WTC11 (cell line): ENCODE data around the gene GPN3. TPM values are rescaled to one million over a fixed set of nuclear protein-coding genes. Genes with fewer than 3 reads are reported as not detected.
A peak's percentile ranks its signal among the peaks of the same experiment; 100 is the strongest.
"Not testable (repeated sequence)": the region's sequence is repeated elsewhere in the genome, so short reads cannot be mapped to it uniquely, and the experiment has no call there.

Source experiments
- ATAC-seq: fragments of 200-7000 bp; cut with Tn5 transposase; 2 replicates; pipeline ENCODE4 v1.10.0; 2021; ENCODE audit warnings: mild to moderate bottlenecking, moderate library complexity
- CTCF ChIA-PET: fragments of 300-600 bp; sonication (Branson Sonifier 250); formaldehyde crosslinking; loops from one replicate; lab custom pipeline; 2021; ENCODE audit warnings: antibody characterized with exemption; lab: Charles Lee
- POLR2A ChIA-PET: fragments of 350-600 bp; sonication (Branson Sonifier 250); formaldehyde crosslinking; loops from one replicate; lab custom pipeline; 2021; ENCODE audit warnings: antibody characterized with exemption; lab: Charles Lee
- DNase-seq: peaks from one replicate; pipeline ENCODE4 v3.0.0; 2021; ENCODE audit warnings: low spot score
- H3K27ac Mint-ChIP-seq: 2 replicates; pipeline ENCODE4 v1.8.0; 2021; ENCODE audit warnings: mixed read lengths
- H3K27me3 Mint-ChIP-seq: 2 replicates; pipeline ENCODE4 v1.8.0; 2021; ENCODE audit warnings: low read depth, mild to moderate bottlenecking, moderate library complexity, mixed read lengths
- H3K36me3 Mint-ChIP-seq: 2 replicates; pipeline ENCODE4 v1.8.0; 2021; ENCODE audit warnings: mixed read lengths
- H3K4me1 Mint-ChIP-seq: 2 replicates; pipeline ENCODE4 v1.8.0; 2022; ENCODE audit warnings: mixed read lengths
- H3K4me3 Mint-ChIP-seq: 2 replicates; pipeline ENCODE4 v1.8.0; 2021; ENCODE audit warnings: mild to moderate bottlenecking, moderate library complexity, mixed read lengths
- H3K9me3 Mint-ChIP-seq: 2 replicates; pipeline ENCODE4 v1.8.0; 2021; ENCODE audit warnings: mixed read lengths
- EMX1 ChIP-seq: fragments of 250-450 bp; sonication (Bioruptor Pico); IDR thresholded peaks from 2 replicates; pipeline ENCODE4 v1.8.0; 2021; ENCODE audit warnings: mild to moderate bottlenecking
- FOXP1 ChIP-seq: sonication (generic); formaldehyde crosslinking; IDR thresholded peaks from 2 replicates; pipeline ENCODE4 v1.8.0; 2022; ENCODE audit warnings: missing genetic modification reagents, mild to moderate bottlenecking, moderate library complexity, borderline replicate concordance
- HMGXB4 ChIP-seq: sonication (generic); formaldehyde crosslinking; IDR thresholded peaks from 2 replicates; pipeline ENCODE4 v1.8.1; 2023; ENCODE audit warnings: mild to moderate bottlenecking, moderate library complexity, missing genetic modification reagents
- KAT7 ChIP-seq: sonication (generic); formaldehyde crosslinking; IDR thresholded peaks from 2 replicates; pipeline ENCODE4 v1.8.1; 2023; ENCODE audit warnings: missing genetic modification reagents, mild to moderate bottlenecking, borderline replicate concordance
- NR1H2 ChIP-seq: sonication (generic); formaldehyde crosslinking; IDR thresholded peaks from 2 replicates; pipeline ENCODE4 v1.9.0; 2021; ENCODE audit warnings: mild to moderate bottlenecking, moderate library complexity, missing genetic modification reagents
- NR3C1 ChIP-seq: sonication (generic); formaldehyde crosslinking; conservative IDR thresholded peaks from 2 replicates; pipeline ENCODE4 v1.8.1; 2023; ENCODE audit warnings: low read depth, mild to moderate bottlenecking, missing genetic modification reagents
- OVOL2 ChIP-seq: fragments of 250-450 bp; sonication (Bioruptor Pico); IDR thresholded peaks from 2 replicates; pipeline ENCODE4 v1.9.0; 2021; ENCODE audit warnings: mild to moderate bottlenecking, borderline replicate concordance
- TP53 ChIP-seq: sonication (generic); formaldehyde crosslinking; IDR thresholded peaks from 2 replicates; pipeline ENCODE4 v1.8.1; 2023; ENCODE audit warnings: mild to moderate bottlenecking, missing genetic modification reagents
- ZNF281 ChIP-seq: sonication (generic); formaldehyde crosslinking; IDR thresholded peaks from 2 replicates; pipeline ENCODE4 v1.8.0; 2023; ENCODE audit warnings: mild to moderate bottlenecking, missing genetic modification reagents
- ZNF317 ChIP-seq: sonication (generic); formaldehyde crosslinking; IDR thresholded peaks from 2 replicates; pipeline ENCODE4 v1.8.1; 2023; ENCODE audit warnings: low read depth, mild to moderate bottlenecking, moderate library complexity, missing genetic modification reagents, borderline replicate concordance
- ZNF416 ChIP-seq: fragments of 250-450 bp; sonication (Bioruptor Pico); IDR thresholded peaks from 2 replicates; pipeline ENCODE4 v1.9.0; 2021; ENCODE audit warnings: mild to moderate bottlenecking, inconsistent platforms
- total RNA-seq: library from RNA; stranded (reverse); gene quantifications from 3 replicates; pipeline ENCODE4 v1.2.3, GENCODE V29; 2021
- TF ChIP-seq, protein P1 (sequence below): sonication (generic); formaldehyde crosslinking; IDR thresholded peaks from 2 replicates; pipeline ENCODE4 v1.8.0; 2022; ENCODE audit warnings: missing genetic modification reagents
- TF ChIP-seq, protein P2 (sequence below): sonication (generic); formaldehyde crosslinking; IDR thresholded peaks from 2 replicates; pipeline ENCODE4 v1.8.1; 2023; ENCODE audit warnings: mild to moderate bottlenecking, missing genetic modification reagents, moderate library complexity

Gene GPN3
- total RNA-seq, 1 experiment from 2014 or later = 46.4 TPM

- POLR2A ChIA-PET, DNase-seq, H3K4me1 Mint-ChIP-seq, H3K27ac Mint-ChIP-seq, H3K27me3 Mint-ChIP-seq, ATAC-seq, H3K4me3 Mint-ChIP-seq, H3K36me3 Mint-ChIP-seq: not testable (repeated sequence)
- TF ChIP-seq, protein P1, sequence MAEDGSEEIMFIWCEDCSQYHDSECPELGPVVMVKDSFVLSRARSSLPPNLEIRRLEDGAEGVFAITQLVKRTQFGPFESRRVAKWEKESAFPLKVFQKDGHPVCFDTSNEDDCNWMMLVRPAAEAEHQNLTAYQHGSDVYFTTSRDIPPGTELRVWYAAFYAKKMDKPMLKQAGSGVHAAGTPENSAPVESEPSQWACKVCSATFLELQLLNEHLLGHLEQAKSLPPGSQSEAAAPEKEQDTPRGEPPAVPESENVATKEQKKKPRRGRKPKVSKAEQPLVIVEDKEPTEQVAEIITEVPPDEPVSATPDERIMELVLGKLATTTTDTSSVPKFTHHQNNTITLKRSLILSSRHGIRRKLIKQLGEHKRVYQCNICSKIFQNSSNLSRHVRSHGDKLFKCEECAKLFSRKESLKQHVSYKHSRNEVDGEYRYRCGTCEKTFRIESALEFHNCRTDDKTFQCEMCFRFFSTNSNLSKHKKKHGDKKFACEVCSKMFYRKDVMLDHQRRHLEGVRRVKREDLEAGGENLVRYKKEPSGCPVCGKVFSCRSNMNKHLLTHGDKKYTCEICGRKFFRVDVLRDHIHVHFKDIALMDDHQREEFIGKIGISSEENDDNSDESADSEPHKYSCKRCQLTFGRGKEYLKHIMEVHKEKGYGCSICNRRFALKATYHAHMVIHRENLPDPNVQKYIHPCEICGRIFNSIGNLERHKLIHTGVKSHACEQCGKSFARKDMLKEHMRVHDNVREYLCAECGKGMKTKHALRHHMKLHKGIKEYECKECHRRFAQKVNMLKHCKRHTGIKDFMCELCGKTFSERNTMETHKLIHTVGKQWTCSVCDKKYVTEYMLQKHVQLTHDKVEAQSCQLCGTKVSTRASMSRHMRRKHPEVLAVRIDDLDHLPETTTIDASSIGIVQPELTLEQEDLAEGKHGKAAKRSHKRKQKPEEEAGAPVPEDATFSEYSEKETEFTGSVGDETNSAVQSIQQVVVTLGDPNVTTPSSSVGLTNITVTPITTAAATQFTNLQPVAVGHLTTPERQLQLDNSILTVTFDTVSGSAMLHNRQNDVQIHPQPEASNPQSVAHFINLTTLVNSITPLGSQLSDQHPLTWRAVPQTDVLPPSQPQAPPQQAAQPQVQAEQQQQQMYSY (CRISPR knock-in tag) = peak; percentile 64
- TF ChIP-seq, all 79 proteins: peak for 1; not testable (repeated sequence) for 78
- CTCF ChIA-PET, H3K9me3 Mint-ChIP-seq: not testable (repeated sequence)
Observed at GRCh38 chr12:110429676-110430075, 38.4 kb downstream of the GPN3 start.

DNA sequence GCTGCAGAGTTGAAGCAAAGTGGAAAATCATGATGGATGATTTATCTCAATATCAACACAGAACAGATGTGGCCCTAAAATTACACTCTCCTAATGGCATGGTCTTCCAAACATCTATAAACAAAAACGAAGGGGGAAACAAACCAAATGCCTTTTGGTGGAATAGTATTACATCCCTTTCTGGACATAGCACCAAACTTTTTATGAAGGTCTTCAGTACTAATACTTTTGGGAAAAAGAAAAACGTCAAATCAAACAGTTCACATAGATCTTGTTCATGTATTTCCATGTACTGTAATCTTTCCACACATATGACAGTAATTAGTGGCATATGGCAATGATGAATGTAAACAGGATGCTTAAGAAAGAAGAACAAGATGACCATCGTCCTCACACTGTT lies 41.7 kb downstream of the GPN3 start:
- TF ChIP-seq ZNF281 (CRISPR knock-in tag) (no peak), NR3C1 (CRISPR knock-in tag) (no peak), FOXP1 (CRISPR knock-in tag) (no peak), ZNF317 (CRISPR knock-in tag) (no peak), KAT7 (CRISPR knock-in tag) (no peak), HMGXB4 (no peak), EMX1 (CRISPR knock-in tag) (no peak), NR1H2 (CRISPR knock-in tag) (no peak), TP53 (CRISPR knock-in tag) (no peak), ZNF416 (CRISPR knock-in tag) (no peak), OVOL2 (no peak)
- TF ChIP-seq, protein P1 (CRISPR knock-in tag) = no peak
- TF ChIP-seq, protein P2, sequence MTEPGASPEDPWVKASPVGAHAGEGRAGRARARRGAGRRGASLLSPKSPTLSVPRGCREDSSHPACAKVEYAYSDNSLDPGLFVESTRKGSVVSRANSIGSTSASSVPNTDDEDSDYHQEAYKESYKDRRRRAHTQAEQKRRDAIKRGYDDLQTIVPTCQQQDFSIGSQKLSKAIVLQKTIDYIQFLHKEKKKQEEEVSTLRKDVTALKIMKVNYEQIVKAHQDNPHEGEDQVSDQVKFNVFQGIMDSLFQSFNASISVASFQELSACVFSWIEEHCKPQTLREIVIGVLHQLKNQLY (CRISPR knock-in tag) = no peak
- ChIA-PET CTCF (interaction anchor here (1.0 kb wide), 1 partner anchor 23 kb away, joined by 3 read pairs; the partner anchor contains the start of gene ARPC3), POLR2A (no interaction called here)
- Mint-ChIP-seq H3K36me3 (no peaks in the 10 kb centered on the region), H3K4me3 (no peak overlapping the region), H3K27ac (no peak overlapping the region), H3K4me1 (peaks cover 8% of the 10 kb centered on the region; the same call in 1 of the 2 replicates), H3K27me3 (no peaks in the 10 kb centered on the region), H3K9me3 (no peaks in the 10 kb centered on the region)
- no peak for DNase-seq
- ATAC-seq = no peak
